ENCODE data around the gene KRT73. TPM values are rescaled to one million over a fixed set of nuclear protein-coding genes. Genes with fewer than 3 reads are reported as not detected.

KRT73 gene
- total RNA-seq, 1 donor from 2014 or later, result not detected

GRCh38 chr12:52659395-52659794 is 41.0 kb upstream of the KRT73 start:
- TF ChIP-seq CTCF (IDR thresholded peaks at IDR 0.05; ENCODE audit: unreplicated experiment), result no peak

GRCh38 chr12:52658196-52658595 is 39.8 kb upstream of the KRT73 start:
- no peaks in the 10 kb centered on the region for H3K36me3 Mint-ChIP-seq (ENCODE audit: insufficient read depth)
- no peak for DNase-seq (ENCODE audit: low spot score, unreplicated experiment)
- peaks cover 54% of the 10 kb centered on the region for H3K27me3 Mint-ChIP-seq
- H3K4me1 Mint-ChIP-seq (ENCODE audit: low read depth), result peaks cover 2% of the 10 kb centered on the region
- H3K4me3 Mint-ChIP-seq (ENCODE audit: low read depth), result no peak overlapping the region
- H3K9me3 Mint-ChIP-seq (ENCODE audit: low read depth), result no peaks in the 10 kb centered on the region
- TF ChIP-seq CTCF (IDR thresholded peaks at IDR 0.05; ENCODE audit: unreplicated experiment), result no peak
- H3K27ac Mint-ChIP-seq, result no peak overlapping the region

More at GRCh38 chr12:52659395-52659794, 41.0 kb upstream of the KRT73 start:
- Mint-ChIP-seq H3K27me3 (peaks cover 50% of the 10 kb centered on the region), H3K36me3 (ENCODE audit: insufficient read depth) (no peaks in the 10 kb centered on the region), H3K4me3 (ENCODE audit: low read depth) (no peak overlapping the region), H3K27ac (no peak overlapping the region), H3K4me1 (ENCODE audit: low read depth) (peaks cover 2% of the 10 kb centered on the region), H3K9me3 (ENCODE audit: low read depth) (no peaks in the 10 kb centered on the region)
- no peak for DNase-seq (ENCODE audit: low spot score, unreplicated experiment)

- Mint-ChIP-seq H3K4me3 (ENCODE audit: low read depth) (no peak overlapping the region), H3K4me1 (ENCODE audit: low read depth) (peaks cover 2% of the 10 kb centered on the region), H3K9me3 (ENCODE audit: low read depth) (no peaks in the 10 kb centered on the region), H3K27me3 (peaks cover 55% of the 10 kb centered on the region), H3K27ac (no peak overlapping the region), H3K36me3 (ENCODE audit: insufficient read depth) (no peaks in the 10 kb centered on the region)
- TF ChIP-seq CTCF (IDR thresholded peaks at IDR 0.05; ENCODE audit: unreplicated experiment), result no peak
- DNase-seq (ENCODE audit: low spot score, unreplicated experiment), result no peak
Measured at GRCh38 chr12:52657250-52657902, 39.0 kb upstream of the KRT73 start.

- DNase-seq (ENCODE audit: low spot score, unreplicated experiment), result no peak
- Mint-ChIP-seq H3K9me3 (ENCODE audit: low read depth) (no peaks in the 10 kb centered on the region), H3K4me1 (ENCODE audit: low read depth) (peaks cover 2% of the 10 kb centered on the region), H3K27ac (no peak overlapping the region), H3K4me3 (ENCODE audit: low read depth) (no peak overlapping the region), H3K27me3 (peaks cover 53% of the 10 kb centered on the region), H3K36me3 (ENCODE audit: insufficient read depth) (no peaks in the 10 kb centered on the region)
- no peak for TF ChIP-seq CTCF (IDR thresholded peaks at IDR 0.05; ENCODE audit: unreplicated experiment)
Measured at GRCh38 chr12:52656616-52657015, 38.3 kb upstream of the KRT73 start.

- peaks cover 2% of the 10 kb centered on the region for H3K4me1 Mint-ChIP-seq (ENCODE audit: low read depth)
- H3K36me3 Mint-ChIP-seq (ENCODE audit: insufficient read depth), result no peaks in the 10 kb centered on the region
- peaks cover 53% of the 10 kb centered on the region for H3K27me3 Mint-ChIP-seq
- no peaks in the 10 kb centered on the region for H3K9me3 Mint-ChIP-seq (ENCODE audit: low read depth)
- TF ChIP-seq CTCF (IDR thresholded peaks at IDR 0.05; ENCODE audit: unreplicated experiment), result no peak
- DNase-seq (ENCODE audit: low spot score, unreplicated experiment), result no peak
- H3K4me3 Mint-ChIP-seq (ENCODE audit: low read depth), result no peak overlapping the region
- H3K27ac Mint-ChIP-seq, result no peak overlapping the region
Measured at GRCh38 chr12:52655720-52656124, 37.4 kb upstream of the KRT73 start.
